Limb (tissue), 2 donors: ENCODE data around the gene AP1G1.
"Not testable (repeated sequence)": the region's sequence is repeated elsewhere in the genome, so short reads cannot be mapped to it uniquely, and the experiment has no call there.

Source experiments
- DNase-seq, 2 donors: peaks; one replicate each; pipeline ENCODE4 v3.0.0-alpha.2; 2016; ENCODE audit errors: extremely low spot score in 2 of 2

Gene AP1G1

DNA sequence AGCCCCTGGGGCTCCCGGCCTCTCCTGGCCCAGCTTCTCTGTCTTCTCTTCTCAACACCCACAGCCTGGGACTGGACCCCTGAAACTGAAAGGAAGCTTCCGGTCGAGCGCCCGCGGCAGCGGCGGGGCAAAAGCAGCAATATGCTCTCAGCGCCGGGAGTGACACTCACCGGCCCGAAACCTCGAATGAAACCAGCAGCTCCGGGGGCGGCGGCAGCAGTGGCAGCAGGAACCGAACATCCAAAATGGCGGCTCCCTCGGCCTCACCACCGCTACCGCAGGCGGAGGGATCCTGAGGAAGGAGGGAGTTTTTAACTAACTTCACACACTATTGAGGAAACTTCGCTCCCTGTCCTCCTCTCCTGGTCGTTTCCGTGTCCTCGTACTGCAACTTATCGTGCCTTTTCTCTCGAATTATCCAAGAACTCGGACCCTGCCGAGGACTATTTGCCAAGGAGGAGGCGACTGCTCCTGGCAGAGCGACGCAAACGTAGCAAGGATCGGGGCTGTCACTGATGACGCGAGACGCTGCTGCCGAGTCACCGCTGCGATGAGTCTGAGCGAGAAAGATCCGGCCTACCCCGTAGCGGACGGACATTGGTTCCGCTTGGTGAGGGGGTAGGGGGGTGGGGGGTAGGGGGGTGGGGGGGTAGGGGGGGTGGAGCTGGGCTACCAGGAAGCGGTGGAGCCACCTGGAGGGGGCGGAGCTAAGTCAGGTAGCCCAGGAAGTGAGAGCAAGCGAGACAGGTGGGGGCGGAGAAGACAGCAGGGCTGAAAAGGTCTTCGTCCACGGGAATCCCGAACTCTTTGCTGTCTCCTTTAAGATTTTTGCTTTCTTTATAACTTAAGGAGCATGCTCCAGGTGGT, at the start of gene AP1G1:
Gene AP1G1, minus strand, starts transcription at position 242 of the 867 bp plus-strand sequence. CDS start 19,355 bp downstream, outside the sequence.
- DNase-seq: peak; percentile 94 to 99

- DNase-seq: no peak
Measured at GRCh38 chr16:71855937-71856662, 47.5 kb upstream of the AP1G1 start.

GRCh38 chr16:71854369-71854948, 45.8 kb upstream of the AP1G1 start:
- DNase-seq: no peak

DNA sequence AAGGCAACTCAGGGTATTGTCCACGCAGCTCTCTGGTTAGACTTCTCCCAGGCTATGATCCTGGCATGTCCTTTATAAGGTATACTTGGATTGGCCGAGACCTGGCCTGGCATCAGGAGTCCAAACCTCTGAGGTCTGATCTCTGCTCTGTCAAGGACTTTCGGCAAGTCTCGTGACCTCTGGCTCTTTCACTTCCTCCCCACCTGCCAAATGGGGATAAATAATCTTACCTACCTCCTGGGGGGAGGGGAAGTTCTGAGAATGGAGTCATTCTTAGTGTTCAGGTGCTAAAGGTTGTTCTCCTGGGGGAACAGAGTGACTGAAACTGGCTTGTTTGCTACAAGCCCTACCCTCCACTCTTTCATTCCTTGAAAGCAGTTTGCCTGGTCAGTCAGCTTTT, 44.8 kb upstream of the AP1G1 start:
- no peak for DNase-seq

DNA sequence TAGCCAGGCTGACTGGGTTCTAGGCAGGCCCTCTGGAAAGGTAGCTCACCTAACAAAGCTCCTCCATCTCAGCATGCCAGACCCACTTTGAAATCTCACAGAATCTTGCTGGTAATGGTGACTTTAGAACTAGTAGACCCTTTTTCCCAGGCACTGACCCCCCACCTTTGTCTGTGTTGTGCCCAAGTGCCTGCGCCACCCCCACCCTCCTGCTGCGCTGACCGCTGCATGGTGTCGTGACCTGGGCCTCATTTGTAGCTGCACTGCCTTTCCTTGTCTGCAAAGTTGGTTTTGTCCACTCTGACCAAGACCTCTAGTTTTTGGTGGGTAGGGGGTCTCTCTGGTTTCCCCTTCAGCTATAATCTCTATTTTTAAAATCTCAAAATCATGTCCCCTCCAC, 43.9 kb upstream of the AP1G1 start:
- DNase-seq: no peak

GRCh38 chr16:71852158-71852557, 43.5 kb upstream of the AP1G1 start:
- DNase-seq: no peak

GRCh38 chr16:71851746-71852145, 43.1 kb upstream of the AP1G1 start:
- DNase-seq: no peak

- DNase-seq: no peak
Measured at GRCh38 chr16:71848622-71849021, 40.0 kb upstream of the AP1G1 start.

DNA sequence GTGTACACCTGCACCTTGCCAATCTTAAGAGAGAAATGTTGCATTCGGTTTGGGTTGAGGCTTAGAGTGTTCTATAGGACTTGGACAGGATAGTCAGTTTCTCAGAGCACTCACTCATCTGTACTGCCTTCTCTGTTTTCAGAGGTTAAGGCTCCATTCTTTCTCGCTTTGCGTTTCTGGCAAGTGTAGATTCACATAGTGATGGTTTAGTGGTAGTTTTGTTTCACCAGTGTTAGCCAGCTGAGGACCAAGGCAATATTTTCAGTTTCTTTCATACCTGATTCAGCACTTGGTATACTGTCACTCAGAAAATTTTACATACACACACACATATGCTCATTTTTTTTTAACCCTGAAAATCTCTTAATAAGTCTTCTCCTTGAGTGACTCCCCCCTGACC, 38.5 kb upstream of the AP1G1 start:
- DNase-seq: no peak

GRCh38 chr16:71846431-71846830, 37.8 kb upstream of the AP1G1 start:
- DNase-seq: peak in 1 of 2 donors; percentile 38

- peak; percentile 86 to 97 for DNase-seq
Measured at GRCh38 chr16:71845639-71846430, 37.2 kb upstream of the AP1G1 start, which contains the start of gene ATXN1L. TSS of gene ATXN1L (plus strand) at chr16:71845976. CDS start at chr16:71849741, 3,765 bp downstream.

DNA sequence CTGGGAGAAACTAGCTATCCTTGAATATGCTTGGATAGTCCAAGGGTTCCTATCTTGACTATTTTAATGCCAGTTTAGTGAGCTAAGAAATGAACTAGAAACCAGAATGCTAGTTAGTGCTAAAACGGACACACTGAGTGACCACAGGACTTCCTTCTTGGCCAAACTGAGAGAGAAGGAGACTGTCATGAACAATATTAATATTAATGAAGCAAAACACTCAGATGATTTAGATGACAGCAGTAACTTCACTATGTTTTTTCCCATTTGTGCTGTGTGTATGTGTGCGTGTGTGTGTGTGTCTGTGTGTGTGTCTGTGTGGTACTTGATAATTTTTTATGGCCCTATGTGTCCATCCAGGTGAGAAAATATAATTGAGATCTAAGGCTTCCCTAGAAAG, 34.9 kb upstream of the AP1G1 start:
- DNase-seq: no peak

DNA sequence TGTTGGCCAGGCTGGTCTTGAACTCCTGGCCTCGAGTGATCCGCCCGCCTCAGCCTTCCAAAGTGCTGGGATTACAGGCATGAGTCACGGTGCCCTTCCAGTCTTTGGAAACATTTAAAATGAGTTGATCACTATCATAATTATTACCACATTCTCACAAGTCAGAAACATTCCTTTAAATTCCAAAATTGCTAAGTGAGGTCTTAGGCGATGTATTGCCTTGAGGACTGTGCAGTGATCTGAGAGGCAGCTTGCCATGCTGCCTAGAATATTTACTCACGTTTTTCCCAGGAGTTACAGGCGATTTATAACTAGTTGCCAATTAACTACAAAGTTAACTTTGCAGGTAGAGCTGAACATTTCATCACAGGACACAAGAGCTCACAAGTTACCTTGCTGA, 31.4 kb upstream of the AP1G1 start:
- no peak for DNase-seq

DNA sequence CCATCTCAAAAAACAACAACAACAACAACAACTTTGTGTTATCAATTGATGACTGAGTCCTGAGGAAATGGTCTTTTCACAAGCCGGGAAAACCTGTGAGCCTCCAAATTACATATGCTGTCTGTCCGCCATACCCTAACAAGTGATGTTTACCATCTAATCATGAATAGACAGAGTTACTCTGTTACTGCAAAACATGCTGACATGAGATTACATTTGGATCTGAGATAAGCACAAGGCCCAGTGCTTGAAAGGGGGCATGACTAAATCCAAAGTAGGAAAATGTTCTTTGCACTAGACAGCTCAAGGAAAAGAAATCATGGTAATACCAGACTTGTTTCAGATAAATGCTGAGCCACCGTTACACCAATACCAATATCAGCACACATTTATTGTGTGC, 28.5 kb upstream of the AP1G1 start:
- no peak for DNase-seq

- no peak for DNase-seq
Measured at GRCh38 chr16:71834291-71834690, 25.7 kb upstream of the AP1G1 start.

- DNase-seq: not testable (repeated sequence)
Measured at GRCh38 chr16:71832112-71832511, 23.5 kb upstream of the AP1G1 start.

GRCh38 chr16:71831698-71832097, 23.1 kb upstream of the AP1G1 start:
- not testable (repeated sequence) for DNase-seq

DNA sequence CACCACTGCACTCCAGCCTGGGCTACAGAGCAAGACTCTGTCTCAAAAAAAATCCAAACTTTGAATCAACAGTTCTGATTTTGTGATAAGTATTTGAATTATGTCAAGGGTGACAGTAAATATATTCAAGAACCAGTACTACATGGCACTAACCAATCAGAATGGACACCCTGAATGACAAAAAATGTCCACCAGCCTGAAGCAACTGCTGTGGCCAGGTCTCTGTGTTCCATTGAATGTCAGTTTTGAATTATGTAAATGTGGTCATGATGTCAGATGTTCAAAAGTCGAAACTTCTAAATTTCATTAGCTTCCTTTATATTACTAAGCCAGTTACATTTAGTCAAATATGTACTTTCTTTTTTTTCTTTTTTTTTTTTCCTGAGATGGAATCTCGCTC, 21.7 kb upstream of the AP1G1 start:
- DNase-seq: no peak

DNA sequence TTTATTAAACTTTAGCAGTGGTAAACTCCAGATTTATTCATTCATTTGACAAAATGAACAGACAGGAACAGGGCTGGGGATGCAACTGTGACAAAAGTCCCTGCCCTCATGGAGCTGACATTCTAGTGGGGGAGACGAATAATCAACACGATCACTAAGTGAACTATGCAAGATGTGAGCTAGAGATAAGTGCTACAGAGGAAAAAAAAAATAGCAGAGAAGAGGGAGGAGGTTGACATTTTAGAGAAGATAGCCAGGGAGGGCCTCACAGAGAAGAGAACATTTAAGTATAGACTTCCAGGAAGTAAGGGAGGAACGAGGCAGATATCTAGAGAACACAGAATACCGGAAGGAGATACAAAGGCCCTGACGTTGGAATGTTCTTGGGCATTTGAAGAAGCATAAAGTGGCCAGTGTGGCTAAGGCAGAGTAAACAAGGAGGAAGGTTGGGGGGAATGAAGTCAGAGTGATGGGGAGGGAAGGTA, 17.9 kb upstream of the AP1G1 start:
- no peak for DNase-seq

DNA sequence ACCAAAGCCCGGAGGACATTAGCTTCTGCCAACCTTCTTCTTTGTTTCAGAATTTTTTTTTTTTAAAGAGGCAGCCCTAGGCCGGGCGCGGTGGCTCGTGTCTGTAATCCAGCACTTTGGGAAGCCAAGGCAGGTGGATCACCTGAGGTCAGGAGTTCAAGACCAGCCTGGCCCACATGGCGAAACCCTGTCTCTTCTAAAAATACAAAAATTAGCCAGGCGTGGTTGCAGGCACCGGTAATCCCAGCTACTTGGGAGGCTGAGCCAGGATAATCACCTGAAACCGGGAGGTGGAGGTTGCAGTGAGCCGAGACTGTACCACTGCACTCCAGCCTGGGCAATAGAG, 8.5 kb upstream of the AP1G1 start:
- DNase-seq: not testable (repeated sequence)

DNA sequence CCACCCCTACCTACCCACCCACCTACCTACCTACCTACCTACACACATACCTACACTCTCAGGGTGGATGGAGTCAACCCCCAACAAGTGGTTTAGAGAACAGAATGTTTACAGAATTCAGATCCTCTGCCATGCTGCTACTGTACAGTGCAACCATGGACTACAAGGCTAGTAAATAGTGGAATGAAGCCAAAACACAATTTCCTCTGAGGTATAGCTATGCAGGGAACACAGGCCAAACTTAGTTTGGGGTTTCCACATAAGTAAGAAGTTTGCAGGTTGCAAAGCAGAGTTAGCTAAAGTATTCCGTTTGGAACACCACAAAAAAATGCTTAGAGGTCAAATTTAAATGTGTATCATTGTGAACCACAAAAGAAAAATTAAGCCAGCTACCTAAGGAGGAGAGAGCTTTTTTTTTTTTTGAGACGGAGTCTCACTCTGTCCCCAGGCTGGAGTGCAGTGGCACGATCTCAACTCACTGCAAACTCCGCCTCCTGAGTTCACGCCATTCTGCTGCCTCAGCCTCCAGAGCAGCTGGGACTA, 2.7 kb upstream of the AP1G1 start:
- no peak for DNase-seq
